ENCODE measurements around the gene BRPF1.

BRPF1 gene, protein sequence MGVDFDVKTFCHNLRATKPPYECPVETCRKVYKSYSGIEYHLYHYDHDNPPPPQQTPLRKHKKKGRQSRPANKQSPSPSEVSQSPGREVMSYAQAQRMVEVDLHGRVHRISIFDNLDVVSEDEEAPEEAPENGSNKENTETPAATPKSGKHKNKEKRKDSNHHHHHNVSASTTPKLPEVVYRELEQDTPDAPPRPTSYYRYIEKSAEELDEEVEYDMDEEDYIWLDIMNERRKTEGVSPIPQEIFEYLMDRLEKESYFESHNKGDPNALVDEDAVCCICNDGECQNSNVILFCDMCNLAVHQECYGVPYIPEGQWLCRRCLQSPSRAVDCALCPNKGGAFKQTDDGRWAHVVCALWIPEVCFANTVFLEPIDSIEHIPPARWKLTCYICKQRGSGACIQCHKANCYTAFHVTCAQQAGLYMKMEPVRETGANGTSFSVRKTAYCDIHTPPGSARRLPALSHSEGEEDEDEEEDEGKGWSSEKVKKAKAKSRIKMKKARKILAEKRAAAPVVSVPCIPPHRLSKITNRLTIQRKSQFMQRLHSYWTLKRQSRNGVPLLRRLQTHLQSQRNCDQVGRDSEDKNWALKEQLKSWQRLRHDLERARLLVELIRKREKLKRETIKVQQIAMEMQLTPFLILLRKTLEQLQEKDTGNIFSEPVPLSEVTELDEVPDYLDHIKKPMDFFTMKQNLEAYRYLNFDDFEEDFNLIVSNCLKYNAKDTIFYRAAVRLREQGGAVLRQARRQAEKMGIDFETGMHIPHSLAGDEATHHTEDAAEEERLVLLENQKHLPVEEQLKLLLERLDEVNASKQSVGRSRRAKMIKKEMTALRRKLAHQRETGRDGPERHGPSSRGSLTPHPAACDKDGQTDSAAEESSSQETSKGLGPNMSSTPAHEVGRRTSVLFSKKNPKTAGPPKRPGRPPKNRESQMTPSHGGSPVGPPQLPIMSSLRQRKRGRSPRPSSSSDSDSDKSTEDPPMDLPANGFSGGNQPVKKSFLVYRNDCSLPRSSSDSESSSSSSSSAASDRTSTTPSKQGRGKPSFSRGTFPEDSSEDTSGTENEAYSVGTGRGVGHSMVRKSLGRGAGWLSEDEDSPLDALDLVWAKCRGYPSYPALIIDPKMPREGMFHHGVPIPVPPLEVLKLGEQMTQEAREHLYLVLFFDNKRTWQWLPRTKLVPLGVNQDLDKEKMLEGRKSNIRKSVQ (N-terminal part only)

DNA sequence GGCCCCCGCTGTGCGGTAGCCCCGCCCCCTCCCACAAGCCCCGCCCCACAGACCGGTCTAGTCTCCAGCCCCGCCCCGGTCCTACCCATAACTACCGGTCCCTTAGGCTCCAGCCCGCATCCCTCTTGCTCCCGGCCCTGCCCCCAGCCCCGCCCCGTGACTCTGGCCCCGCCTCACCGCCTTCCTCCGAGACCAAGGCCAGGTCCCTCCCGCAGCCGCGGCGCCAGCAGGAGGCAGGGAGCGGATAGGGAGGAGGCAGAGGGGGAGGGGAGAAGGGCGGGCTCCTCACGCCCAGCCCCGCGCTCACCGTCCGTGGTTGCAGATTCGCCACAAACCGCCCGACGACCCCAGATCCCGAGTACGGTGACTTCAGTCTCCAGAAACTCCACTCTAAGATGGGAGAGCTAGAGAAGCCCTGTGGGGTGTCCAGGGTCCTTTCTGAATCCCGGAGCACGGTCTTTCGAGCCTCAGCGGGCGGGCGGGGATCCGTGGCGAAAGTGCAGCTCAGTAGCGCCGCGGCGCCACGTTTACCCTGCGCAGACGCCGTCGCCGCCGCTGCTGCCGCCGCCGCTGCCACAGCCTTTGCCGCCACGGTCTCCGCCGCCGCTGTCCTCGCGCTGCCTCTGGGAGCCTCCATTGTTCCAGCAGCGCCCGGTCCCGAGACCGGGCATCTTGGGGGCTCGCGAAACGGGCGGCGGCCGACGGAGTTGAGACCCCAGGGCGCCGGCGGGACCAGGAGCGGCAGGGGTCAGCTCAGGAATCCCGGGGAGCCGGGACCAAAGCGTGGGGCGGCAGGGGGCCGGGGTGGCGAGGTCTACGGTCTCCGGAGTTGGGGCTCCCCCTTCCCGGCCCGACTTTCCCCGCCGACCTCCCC, at the start of gene BRPF1:
Gene BRPF1 (plus strand): TSS at position 530 of the 874 bp plus-strand sequence. CDS start 2,406 bp downstream, outside the sequence.
- peak; percentile 99 for DNase-seq

DNA sequence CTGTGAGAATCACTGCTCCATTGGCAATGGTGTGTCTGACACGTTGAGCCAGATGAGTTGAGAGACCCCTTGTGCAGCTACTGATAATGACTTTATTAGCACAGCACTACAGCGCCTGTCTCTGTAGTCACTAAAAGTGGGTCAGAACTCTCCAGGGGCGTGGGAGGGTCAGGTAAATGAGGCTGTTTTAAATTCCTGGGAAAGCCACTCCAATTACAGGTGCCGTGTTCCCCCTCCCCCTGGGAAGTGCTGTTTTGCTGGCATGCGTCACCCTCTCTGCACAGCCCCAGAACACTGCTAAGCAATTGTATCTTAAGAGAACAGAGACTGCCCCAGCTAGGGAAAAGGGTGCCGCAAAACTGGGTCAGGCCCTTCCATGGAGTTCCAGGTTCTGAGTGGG, 49.4 kb upstream of the BRPF1 start:
- no peak for DNase-seq

DNA sequence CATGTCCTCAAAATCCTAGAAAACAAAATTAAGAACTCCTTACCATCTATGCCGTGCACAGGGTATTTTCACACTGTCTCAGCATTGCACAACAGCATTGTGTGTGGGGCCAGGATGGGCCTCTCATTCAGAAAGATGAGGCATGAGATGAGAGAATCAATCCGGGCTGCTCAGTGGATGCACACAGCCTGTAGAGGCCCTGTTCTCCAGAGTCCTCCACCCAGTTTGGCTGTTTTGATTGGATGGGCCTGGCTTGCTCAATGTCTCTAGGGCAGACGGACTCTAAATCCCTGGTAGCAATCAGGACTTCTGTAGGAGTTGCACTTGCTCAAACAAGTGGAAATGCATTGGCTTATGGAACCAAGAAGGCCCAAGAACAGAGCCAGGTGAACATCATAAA, 48.1 kb upstream of the BRPF1 start:
- DNase-seq = no peak

DNA sequence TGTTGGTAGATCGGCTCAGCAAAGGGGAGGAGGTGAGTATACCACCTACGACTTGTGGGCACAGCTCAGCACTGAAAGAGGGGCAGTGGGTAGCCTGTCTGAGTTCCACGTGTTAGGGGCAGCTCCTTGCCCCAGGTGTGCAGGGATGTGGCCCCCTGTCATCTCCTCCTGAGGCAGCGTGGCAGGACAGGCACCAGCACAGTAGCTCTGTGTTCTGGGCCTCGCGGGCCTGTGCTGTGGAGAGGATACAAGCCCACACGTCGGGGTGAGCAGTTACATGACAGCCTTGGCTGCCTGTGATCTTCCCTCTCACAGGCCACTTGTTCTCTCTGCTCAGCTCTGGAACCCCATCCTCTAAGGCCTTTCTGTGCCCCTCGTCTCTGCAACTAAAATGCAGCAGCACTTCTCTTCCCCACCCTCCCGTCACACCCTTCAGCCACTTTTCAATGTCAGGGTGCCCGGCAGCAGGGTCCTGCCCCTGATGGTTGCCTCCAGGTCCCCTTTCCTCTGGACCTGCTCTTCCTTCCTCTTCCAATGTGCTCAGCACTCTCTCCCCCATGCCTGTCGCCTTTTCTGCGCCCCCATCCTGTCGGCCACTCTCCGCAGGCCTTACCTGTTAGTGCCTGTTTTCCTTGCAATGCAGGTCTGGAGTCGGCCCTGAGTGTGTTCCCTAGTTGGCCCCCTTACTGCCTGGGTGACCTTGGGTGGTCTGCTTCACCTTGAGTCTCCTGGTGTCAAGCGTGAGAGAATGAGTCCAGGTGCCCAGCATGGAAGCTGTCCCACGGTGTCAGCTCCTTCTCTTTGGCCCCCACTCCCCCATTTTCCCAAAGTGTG, 46.1 kb upstream of the BRPF1 start:
- DNase-seq = no peak

DNA sequence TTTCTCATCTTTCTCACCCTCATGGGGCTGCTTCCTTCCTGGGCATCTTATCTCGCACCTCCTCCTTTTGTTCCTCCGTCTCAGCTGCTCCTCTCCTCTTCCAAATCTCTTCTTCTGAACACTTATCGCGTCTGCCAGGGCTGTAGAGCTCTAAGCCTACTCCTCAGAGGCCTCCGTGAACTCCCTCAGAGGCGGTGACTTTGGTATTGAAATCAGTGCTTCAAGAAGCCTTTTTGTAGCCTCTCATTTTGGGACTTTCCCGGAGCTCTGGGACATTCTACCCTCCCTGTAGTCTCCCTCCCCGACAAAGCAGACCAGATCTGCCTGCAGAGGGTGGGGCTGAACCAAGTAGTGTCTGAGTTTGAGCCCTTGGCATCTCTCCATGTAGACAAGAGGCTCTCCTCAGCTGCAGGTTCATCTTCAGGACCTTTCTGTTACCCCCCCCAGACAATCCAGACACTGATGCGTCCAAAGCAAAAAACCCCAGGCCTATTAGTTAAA, 45.4 kb upstream of the BRPF1 start:
- no peak for DNase-seq

DNA sequence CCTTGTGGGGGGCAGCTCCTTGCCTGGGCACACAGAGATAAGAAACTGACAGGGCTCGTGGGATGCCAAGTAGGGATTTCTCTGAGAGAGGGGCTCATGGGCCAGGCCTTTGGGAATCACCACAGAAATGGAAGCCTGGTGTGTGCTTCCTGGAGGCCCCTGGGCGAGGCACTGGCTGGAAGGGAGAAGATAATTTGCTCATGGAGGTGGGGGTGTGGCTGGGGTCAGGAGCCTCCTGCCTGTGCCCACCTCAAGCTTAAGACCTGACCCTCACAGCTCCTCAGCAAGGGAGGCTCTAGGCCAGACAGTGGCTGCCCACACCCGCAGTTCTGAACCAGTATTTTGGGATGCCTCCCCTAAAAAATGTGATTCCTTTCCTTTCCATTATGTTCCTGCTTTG, 44.8 kb upstream of the BRPF1 start:
- DNase-seq = no peak

DNA sequence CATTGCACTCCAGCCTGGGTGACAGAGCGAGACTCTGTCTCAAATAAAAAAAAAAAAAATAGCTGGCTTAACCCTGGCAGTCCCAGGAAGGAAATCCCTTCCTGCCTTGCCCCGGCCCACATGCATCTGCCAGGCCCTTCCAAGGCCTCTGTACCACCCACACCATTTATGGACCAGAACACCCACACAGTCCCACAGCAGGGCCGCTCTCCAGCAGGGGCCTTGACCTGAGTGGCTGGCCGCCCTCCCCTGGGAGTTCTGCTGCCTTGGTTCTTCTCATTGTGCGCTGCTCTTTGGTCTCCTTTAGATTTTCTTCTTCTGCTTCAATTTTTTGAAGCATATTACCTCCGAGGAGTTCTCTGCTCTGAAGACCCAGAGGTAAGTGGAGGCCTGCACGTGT, 44.0 kb upstream of the BRPF1 start:
- no peak for DNase-seq

DNA sequence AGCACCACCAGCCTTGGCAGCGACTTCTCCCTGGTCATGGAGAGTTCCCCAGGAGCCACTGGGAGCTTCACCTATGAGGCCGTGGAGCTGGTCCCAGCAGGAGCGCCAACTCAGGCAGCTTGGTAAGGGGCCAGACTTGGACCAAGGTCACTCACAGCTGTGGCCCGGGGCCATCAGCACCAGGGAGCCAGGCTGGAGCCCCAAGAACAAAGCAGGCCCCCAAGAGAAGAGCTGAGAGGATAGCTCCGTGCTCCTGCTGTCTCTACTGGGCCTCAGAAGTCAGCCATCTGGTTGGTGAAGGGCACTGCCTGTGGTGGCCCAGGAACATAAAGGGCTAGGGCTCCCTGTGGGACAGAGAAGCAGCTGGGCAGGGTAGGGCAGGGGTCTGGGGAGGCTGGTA, 42.6 kb upstream of the BRPF1 start:
- no peak for DNase-seq

DNA sequence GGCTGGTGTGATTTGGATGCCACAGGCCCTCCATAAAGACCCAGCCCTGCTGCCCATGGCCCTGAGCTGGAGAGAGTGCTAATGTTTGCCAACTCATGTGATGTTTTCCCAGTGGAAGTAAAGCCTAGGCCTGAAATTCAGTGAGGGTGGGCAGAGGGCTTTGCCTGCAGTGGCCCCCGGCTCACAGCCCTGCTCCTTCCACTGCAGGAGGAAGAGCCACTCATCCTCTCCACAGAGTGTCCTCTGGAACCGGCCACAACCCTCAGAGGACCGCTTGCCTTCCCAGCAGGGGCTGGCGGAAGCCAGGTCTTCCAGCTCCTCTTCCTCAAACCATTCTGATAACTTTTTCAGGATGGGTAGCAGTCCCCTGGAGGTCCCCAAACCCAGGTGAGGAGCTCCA, 41.8 kb upstream of the BRPF1 start:
- DNase-seq = no peak

DNA sequence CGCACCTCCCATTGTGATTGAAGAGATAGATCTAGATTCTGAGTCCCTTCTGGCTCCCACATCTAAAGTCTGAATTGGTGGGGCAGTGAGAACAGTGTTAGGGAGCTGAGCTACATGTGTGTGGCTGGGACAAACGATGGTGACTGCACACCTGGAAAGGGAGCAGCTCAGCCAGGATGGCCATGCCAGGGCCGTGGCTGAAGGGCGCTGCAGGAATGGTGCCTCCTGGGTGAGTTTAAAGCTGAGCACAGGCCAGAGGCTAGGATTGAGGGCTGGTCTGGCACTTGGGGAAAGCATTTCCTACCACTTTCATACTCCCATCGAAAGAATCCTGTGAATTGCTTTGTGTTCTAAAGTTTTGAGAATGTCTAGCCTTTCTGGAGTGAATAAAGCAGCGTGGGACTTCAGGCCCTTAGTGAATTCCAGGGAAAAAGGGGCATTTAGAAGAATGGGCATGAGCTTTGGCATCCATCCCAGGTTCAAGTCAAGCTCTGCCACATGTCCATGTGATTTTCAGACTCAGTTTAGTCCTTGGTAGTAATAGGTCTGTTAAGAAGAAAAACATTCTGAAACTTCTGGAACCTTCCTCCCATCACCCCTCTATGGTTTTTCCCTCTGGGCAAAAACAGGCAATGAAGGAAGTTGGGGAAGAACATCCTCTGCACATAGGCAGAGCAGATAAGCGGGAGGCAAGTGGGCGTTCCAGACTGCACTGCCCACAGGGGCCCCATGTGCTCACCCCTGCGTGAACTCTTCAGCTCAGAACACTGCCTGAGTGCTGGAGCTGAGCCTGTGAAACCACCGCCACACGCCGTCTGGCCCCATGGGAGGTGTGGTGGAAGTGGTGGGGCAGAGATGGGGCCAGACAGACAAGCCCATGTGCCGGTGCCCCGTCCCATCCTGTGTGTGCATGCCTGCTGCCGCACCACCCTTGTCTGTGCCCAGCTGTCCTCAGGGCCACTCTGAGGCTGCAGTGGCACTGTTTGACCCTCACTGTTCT, 40.8 kb upstream of the BRPF1 start:
- DNase-seq = no peak

DNA sequence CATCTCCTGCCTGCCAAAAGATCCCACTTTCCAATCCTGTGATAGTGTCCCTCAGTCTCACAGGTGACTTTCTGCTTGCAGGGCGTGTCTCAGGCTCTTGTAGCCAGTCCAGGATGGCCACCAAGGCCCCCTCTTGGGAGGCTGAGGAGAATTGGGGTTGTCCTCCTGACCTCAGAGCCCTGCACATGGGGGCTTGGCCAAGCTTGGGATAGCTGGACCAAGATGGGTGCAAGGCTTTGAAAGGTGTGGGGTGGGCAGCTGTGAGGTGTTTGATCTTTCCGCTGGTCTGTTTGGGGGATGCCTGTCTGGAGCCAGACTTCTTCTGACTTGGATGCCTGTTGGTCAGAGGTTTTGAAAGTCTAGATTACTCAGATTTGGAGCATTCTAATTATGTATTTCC, 39.9 kb upstream of the BRPF1 start:
- no peak for DNase-seq

DNA sequence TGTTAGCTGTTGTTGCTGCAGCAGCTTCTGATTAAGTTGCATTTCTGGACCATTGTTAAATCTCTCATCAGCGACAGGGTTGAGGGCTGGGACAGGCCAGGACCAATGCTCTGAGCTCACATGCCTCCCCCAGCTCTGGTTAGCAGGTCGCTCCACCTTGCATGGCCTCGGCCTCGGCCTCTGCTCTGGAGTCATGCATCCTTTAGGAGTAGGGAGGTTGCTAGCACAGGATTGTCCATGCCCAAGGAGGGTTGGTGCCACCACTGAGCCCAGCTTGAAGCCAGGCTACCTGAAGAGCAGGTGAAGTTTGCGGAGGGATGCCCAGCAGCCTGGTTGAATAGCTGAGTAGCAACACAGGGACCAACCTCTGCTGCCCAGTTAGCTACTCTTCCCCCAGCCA, 39.1 kb upstream of the BRPF1 start:
- DNase-seq = no peak

DNA sequence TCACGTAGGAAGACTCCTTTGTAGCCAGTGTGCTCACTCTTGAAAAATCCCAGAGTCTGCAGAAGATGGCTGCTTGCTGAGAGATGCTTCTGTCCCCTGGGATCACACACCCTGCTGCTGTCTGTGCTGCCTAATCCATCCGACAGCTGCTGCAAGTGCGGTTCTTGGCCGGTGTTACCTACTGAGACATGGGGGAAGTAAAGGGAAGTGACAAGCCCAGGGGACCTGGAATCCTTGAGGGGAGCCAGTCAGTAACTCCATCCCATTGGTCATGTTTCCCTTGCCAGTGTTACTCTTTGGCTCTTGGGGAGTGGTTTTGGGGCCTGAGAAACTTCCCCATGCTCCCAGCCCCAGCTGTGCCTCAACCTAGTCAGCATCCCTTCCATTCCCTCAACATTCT, 36.2 kb upstream of the BRPF1 start:
- DNase-seq = no peak

DNA sequence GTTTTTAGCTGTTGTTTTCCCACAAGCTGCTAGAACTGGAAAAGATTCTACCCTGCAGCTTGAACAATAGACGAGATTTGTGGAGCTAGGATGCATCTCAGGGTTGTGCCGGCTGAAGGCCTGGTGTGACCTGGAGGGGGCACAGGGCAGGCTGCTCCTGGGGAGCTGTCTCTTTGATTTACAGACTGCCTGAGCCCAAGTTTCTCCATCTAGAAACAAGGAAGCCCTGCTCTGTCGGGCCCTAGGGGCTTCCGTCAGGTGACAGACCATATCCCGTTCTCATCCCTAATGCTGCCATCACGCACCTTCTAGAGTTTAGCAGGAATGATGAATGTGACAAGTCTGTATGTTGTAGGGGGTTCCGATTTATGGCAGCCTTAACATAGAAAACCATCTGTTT, 35.8 kb upstream of the BRPF1 start:
- DNase-seq = no peak

DNA sequence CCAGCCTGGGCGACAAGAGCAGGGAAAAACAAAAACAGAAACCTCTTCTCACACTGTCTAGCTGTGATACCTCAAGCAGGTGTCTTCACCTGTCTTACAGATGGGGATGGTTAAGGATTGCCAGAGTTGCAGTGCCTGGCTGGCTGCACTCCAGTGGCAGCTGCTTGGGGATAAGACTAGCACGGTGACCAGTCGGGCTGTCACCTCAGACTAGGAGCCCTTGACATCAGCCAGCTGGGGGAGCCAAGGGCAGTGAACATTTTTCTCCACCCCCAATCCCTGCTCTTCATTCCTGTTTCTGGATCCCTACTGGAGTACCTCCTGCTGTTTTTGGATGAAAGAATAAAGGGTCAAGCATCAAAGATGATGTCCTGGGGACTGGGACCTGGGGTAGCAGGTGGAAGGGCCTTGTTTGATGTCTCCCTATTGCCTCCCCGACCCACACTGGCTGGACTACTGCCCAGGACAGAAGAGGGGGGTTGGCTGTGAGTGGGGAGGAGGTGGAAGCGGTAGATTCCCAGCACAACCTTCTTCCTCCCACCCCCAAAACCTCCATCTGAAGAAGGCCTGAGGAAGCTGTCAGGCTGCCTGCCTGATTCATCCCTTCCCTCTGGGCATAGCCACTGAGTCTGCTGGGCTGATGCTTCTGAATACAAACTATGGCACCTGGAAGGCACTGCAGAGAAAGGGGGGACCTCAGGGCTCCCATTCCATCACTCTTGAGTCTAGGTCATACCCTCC, 34.9 kb upstream of the BRPF1 start:
- no peak for DNase-seq

DNA sequence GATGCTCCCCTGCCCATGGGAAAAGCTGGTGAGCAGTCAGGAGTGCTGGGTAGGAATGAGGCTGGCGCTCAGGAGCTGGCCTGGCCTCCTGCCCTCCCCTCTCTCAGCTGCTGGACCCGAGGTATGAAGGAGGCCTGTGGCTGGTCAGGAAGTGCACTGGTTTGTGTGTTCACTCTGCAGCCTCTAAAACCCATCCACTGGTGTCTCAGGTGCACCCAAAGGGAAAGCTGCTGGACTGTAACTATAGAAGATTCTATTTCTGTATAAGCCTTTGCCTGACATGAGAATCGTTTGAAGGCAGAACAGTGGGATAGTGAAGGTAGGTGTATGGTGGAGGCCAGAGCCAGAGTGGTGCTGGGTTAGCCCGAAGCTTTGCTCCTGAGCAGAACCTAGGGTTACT, 33.6 kb upstream of the BRPF1 start:
- no peak for DNase-seq

DNA sequence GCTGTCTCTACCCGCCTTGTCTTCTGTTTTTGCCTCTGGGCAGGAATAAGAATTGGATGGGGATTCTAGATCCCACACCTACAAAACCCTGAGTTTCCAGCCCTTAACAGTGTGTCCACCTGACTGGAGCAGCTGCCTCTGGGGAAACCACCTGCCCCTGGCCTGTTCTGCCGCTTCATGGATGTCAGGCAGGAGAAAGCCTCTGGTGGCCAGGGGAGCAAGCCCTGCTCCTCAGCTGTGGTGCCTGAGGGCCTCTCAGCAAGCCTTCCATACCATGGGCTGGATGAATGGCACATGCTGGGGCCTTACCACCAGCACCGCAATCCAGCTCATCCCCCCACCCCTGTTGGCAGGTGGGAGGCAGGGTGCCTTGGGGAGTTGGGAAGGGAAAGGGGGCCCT, 33.2 kb upstream of the BRPF1 start:
- no peak for DNase-seq

DNA sequence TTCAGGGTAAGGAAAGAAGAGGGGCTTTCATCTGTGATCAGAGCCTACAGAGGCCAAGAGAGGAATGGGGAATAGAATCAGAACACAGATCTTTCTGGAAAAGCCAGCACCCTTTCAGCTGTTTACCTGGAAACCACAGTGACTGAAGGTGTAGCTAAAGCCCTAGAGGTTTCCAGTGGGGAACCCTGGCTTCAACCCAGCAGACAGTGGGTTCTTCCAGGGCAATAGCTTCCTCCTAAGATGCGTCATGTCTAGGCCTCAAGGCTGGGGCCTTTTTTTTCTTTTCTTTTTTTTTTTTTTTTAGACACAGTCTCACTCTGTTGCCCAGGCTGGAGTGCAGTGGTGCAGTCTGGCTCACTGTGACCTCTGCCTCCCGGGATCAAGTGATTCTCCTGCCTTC, 31.0 kb upstream of the BRPF1 start:
- no peak for DNase-seq

DNA sequence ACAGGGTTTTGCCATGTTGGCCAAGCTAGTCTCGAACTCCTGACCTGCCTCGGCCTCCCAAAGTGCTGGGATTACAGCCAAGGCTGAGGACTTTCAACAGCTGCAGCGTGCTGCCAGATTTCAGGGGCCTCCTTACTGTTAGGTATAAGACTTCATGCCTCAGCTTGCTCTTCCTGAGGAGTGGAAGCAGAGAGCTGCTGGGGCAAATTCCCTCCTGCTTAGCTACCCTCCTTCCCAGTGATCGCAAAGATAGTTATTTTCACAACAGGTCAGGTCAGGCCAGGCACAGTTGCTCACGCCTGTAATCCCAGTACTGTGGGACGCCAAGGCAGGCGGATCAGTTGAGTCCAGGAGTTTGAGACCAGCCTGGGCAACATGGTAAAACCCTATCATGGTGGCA, 30.5 kb upstream of the BRPF1 start:
- DNase-seq = no peak
